H1 (cell line): ENCODE measurements around the gene GRM7. TPM values are rescaled to one million over a fixed set of nuclear protein-coding genes. Genes with fewer than 3 reads are reported as not detected.

Source experiments
- CTCF ChIA-PET: fragments of 300-600 bp; sonication (Branson Sonifier 250); formaldehyde crosslinking; loops from one replicate; lab custom pipeline; 2021; ENCODE audit not compliant: partially characterized antibody; lab: Charles Lee
- POLR2A ChIA-PET: fragments of 300-600 bp; sonication (Branson Sonifier 250); formaldehyde crosslinking; loops from one replicate; lab custom pipeline; 2021; ENCODE audit warnings: inconsistent platforms; ENCODE audit not compliant: partially characterized antibody; lab: Charles Lee
- DNase-seq, 2 experiments: peaks; one replicate each; pipeline versions ENCODE4 v3.0.0 to v3.0.0-alpha.2; 2010 to 2022; ENCODE audit warnings: low spot score in 2 of 2, low read depth in 1 of 2, mixed read lengths in 1 of 2
- FAIRE-seq: peaks from 2 replicates; lab custom pipeline; 2011; peaks lifted over from hg19 to GRCh38; lab: Jason Lieb, UNC
- H2AFZ ChIP-seq: 2 replicates; pipeline ENCODE4 v1.8.1; 2012; ENCODE audit warnings: low read length, inconsistent platforms
- H2AK5ac ChIP-seq: 2 replicates; pipeline ENCODE4 v1.6.1; 2013; ENCODE audit warnings: low read depth, low read length
- H2BK120ac ChIP-seq: replicated peaks from 2 replicates; pipeline ENCODE3; 2013; ENCODE audit warnings: low read depth, low read length, inconsistent platforms
- H2BK12ac ChIP-seq: 2 replicates; pipeline ENCODE4 v1.6.1; 2013; ENCODE audit warnings: low read depth, low read length
- H2BK15ac ChIP-seq: 2 replicates; pipeline ENCODE4 v1.6.1; 2013; ENCODE audit warnings: low read length
- H2BK20ac ChIP-seq: 2 replicates; pipeline ENCODE4 v1.6.1; 2013; ENCODE audit warnings: low read length
- H2BK5ac ChIP-seq: 2 replicates; pipeline ENCODE4 v1.6.1; 2013; ENCODE audit warnings: low read depth, low read length
- H3K14ac ChIP-seq: 2 replicates; pipeline ENCODE4 v1.6.1; 2013; ENCODE audit warnings: inconsistent platforms; ENCODE audit not compliant: insufficient read length
- H3K18ac ChIP-seq: 2 replicates; pipeline ENCODE4 v1.6.1; 2013; ENCODE audit warnings: low read length; ENCODE audit errors: extremely low read depth
- H3K23ac ChIP-seq: 2 replicates; pipeline ENCODE4 v1.6.1; 2013; ENCODE audit warnings: inconsistent platforms; ENCODE audit not compliant: insufficient read length
- H3K23me2 ChIP-seq: 2 replicates; pipeline ENCODE4 v1.6.1; 2013; ENCODE audit warnings: low read depth, low read length
- H3K27ac ChIP-seq: 2 replicates; pipeline ENCODE4 v1.6.1; 2011; ENCODE audit warnings: low read depth, low read length, inconsistent platforms
- H3K27me3 ChIP-seq, 4 experiments: replicated peaks in 1 of 4; 1 replicate in 1 of 4; 2 replicates in 3 of 4; pipeline versions ENCODE4 v1.6.1 to v1.8.1; 2011 to 2013; ENCODE audit warnings: low read length in 3 of 4, mild to moderate bottlenecking in 3 of 4, inconsistent platforms in 2 of 4, mixed read lengths in 2 of 4, moderate library complexity in 1 of 4; ENCODE audit not compliant: control insufficient read depth in 3 of 4, insufficient read depth in 3 of 4; ENCODE audit errors: extremely low read depth in 1 of 4
- H3K36me3 ChIP-seq, 4 experiments: 2 replicates each; pipeline versions ENCODE4 v1.6.1 to v1.8.1; 2011 to 2013; ENCODE audit warnings: mild to moderate bottlenecking in 4 of 4, low read length in 3 of 4, moderate library complexity in 2 of 4, control low read depth in 1 of 4, inconsistent platforms in 1 of 4; ENCODE audit not compliant: insufficient read depth in 4 of 4, control insufficient read depth in 2 of 4
- H3K4ac ChIP-seq: replicated peaks from 2 replicates; pipeline ENCODE3; 2013; ENCODE audit warnings: low read length, low read depth, mixed read lengths, inconsistent platforms; ENCODE audit not compliant: insufficient read length
- H3K4me1 ChIP-seq, 4 experiments: replicated peaks in 1 of 4; 1 replicate in 1 of 4; 2 replicates in 3 of 4; pipeline versions ENCODE4 v1.6.1 to v1.8.1; 2011 to 2013; ENCODE audit warnings: low read length in 3 of 4, inconsistent platforms in 2 of 4, mixed read lengths in 1 of 4; ENCODE audit not compliant: insufficient read depth in 4 of 4, control insufficient read depth in 3 of 4
- H3K4me2 ChIP-seq, 2 experiments: 2 replicates each; pipeline versions ENCODE4 v1.6.1 to v1.8.1; 2011 to 2013; ENCODE audit warnings: low read depth in 2 of 2, low read length in 2 of 2, control low read depth in 1 of 2, inconsistent platforms in 1 of 2, mild to moderate bottlenecking in 1 of 2; ENCODE audit not compliant: insufficient read depth in 1 of 2
- H3K4me3 ChIP-seq, 4 experiments: fragments of 200-600, 300-600 bp in 1 of 4; sonication (generic), shearing (Covaris generic), sonication (Bioruptor Twin) in 1 of 4; 2 replicates each; pipeline versions ENCODE4 v1.5.1 to v1.8.1; 2011 to 2016; ENCODE audit warnings: low read length in 4 of 4, low read depth in 3 of 4, control low read depth in 2 of 4, inconsistent platforms in 2 of 4, mild to moderate bottlenecking in 2 of 4, mixed read lengths in 1 of 4, moderate library complexity in 1 of 4; ENCODE audit not compliant: insufficient read depth in 2 of 4; ENCODE audit errors: extremely low read depth in 1 of 4
- H3K56ac ChIP-seq: replicated peaks from 2 replicates; pipeline ENCODE3; 2013; ENCODE audit warnings: low read depth, mild to moderate bottlenecking, mixed read lengths, low read length, inconsistent platforms; ENCODE audit not compliant: insufficient read length
- H3K79me1 ChIP-seq: 2 replicates; pipeline ENCODE4 v1.6.1; 2013; ENCODE audit warnings: low read depth, low read length, control low read depth
- H3K79me2 ChIP-seq, 2 experiments: 2 replicates each; pipeline versions ENCODE4 v1.6.1 to v1.8.1; 2012 to 2013; ENCODE audit warnings: low read length in 2 of 2, mild to moderate bottlenecking in 2 of 2, inconsistent platforms in 1 of 2; ENCODE audit not compliant: insufficient read depth in 2 of 2, control insufficient read depth in 1 of 2
- H3K9ac ChIP-seq, 4 experiments: replicated peaks in 1 of 4; 1 replicate in 1 of 4; 2 replicates in 3 of 4; pipeline versions ENCODE4 v1.6.1 to v1.8.1; 2011 to 2013; ENCODE audit warnings: low read depth in 3 of 4, low read length in 3 of 4, control low read depth in 2 of 4, mild to moderate bottlenecking in 2 of 4, moderate library complexity in 2 of 4, inconsistent platforms in 1 of 4; ENCODE audit errors: extremely low read depth in 1 of 4
- H3K9me3 ChIP-seq, 2 experiments: 2 replicates each; pipeline versions ENCODE4 v1.6.1 to v1.8.1; 2012 to 2013; ENCODE audit warnings: mild to moderate bottlenecking in 2 of 2, moderate library complexity in 2 of 2, control low read depth in 1 of 2, inconsistent platforms in 1 of 2, low read depth in 1 of 2, low read length in 1 of 2, mixed read lengths in 1 of 2; ENCODE audit not compliant: insufficient read depth in 2 of 2
- H4K20me1 ChIP-seq, 2 experiments: replicated peaks in 1 of 2; 2 replicates each; pipeline versions ENCODE3 to v1.8.1; 2011 to 2013; ENCODE audit warnings: inconsistent platforms in 2 of 2, low read length in 2 of 2, mild to moderate bottlenecking in 1 of 2; ENCODE audit not compliant: insufficient read depth in 2 of 2, control insufficient read depth in 1 of 2
- H4K5ac ChIP-seq: 2 replicates; pipeline ENCODE4 v1.6.1; 2013; ENCODE audit warnings: low read length, low read depth, mixed read lengths, inconsistent platforms; ENCODE audit not compliant: insufficient read length
- H4K8ac ChIP-seq: 2 replicates; pipeline ENCODE4 v1.8.0; 2013; ENCODE audit warnings: mild to moderate bottlenecking, moderate library complexity, low read length, inconsistent platforms; ENCODE audit not compliant: insufficient read depth; ENCODE audit errors: extremely low read depth
- H4K91ac ChIP-seq: replicated peaks from 2 replicates; pipeline ENCODE3; 2013; ENCODE audit warnings: low read length, mixed read lengths, inconsistent platforms; ENCODE audit not compliant: insufficient read length
- ATF2 ChIP-seq: IDR thresholded peaks from 2 replicates; pipeline ENCODE4 v1.6.1; 2012; ENCODE audit warnings: low read length, inconsistent platforms
- BRCA1 ChIP-seq: IDR thresholded peaks from 2 replicates; pipeline ENCODE4 v1.6.1; 2012; ENCODE audit warnings: low read depth, low read length, improper control_type of control experiment
- GABPA ChIP-seq: IDR thresholded peaks from 2 replicates; pipeline ENCODE4 v1.6.1; 2011; ENCODE audit warnings: mild to moderate bottlenecking, low read length, moderate library complexity, borderline replicate concordance; ENCODE audit not compliant: insufficient read depth
- GTF2F1 ChIP-seq: IDR thresholded peaks from 2 replicates; pipeline ENCODE4 v1.6.1; 2012; ENCODE audit warnings: low read depth, low read length, improper control_type of control experiment, borderline replicate concordance
- NRF1 ChIP-seq: IDR thresholded peaks from 2 replicates; pipeline ENCODE4 v1.6.1; 2011; ENCODE audit warnings: mild to moderate bottlenecking, low read depth, low read length, improper control_type of control experiment
- POU5F1 ChIP-seq: IDR thresholded peaks from 2 replicates; pipeline ENCODE4 v1.6.1; 2011; ENCODE audit warnings: low read depth, mild to moderate bottlenecking, low read length, moderate library complexity
- RFX5 ChIP-seq: IDR thresholded peaks from 2 replicates; pipeline ENCODE4 v1.6.1; 2011; ENCODE audit warnings: low read depth, low read length, improper control_type of control experiment, borderline replicate concordance
- SIN3A ChIP-seq, 2 experiments: IDR thresholded peaks in 1 of 2; conservative IDR thresholded peaks in 1 of 2; 2 replicates each; pipeline ENCODE4 v1.6.1; 2011 to 2012; ENCODE audit warnings: low read length in 2 of 2, improper control_type of control experiment in 1 of 2, low read depth in 1 of 2, mild to moderate bottlenecking in 1 of 2
- SP4 ChIP-seq: IDR thresholded peaks from 2 replicates; pipeline ENCODE4 v1.6.1; 2012; ENCODE audit warnings: low read length, inconsistent platforms
- SRF ChIP-seq: IDR thresholded peaks from 2 replicates; pipeline ENCODE4 v1.6.1; 2011; ENCODE audit warnings: mild to moderate bottlenecking, low read depth, low read length, moderate library complexity
- TEAD4 ChIP-seq: IDR thresholded peaks from 2 replicates; pipeline ENCODE4 v1.6.1; 2012; ENCODE audit warnings: low read depth, low read length, inconsistent platforms, mixed read lengths
- ZNF274 ChIP-seq: IDR thresholded peaks from 2 replicates; pipeline ENCODE4 v1.7.0; 2012; ENCODE audit warnings: low read length, borderline replicate concordance; ENCODE audit errors: extremely low read depth
- WGBS, 2 experiments: shearing (Covaris generic) in 1 of 2; methylation state at CpG; one replicate each; pipeline versions ENCODE4 v1.1.6 to v1.1.7; 2013 to 2015; ENCODE audit warnings: low lambda C conversion rate in 2 of 2, mixed read lengths in 2 of 2, inconsistent platforms in 1 of 2, low coverage in 1 of 2, missing lambda C conversion rate in 1 of 2; ENCODE audit not compliant: insufficient replicate concordance in 2 of 2, insufficient coverage in 1 of 2, insufficient read length in 1 of 2; ENCODE audit errors: extremely low coverage in 1 of 2, missing lambda C conversion rate in 1 of 2; 5-methylcytosine and 5-hydroxymethylcytosine counted together
- polyA plus RNA-seq, 7 experiments: library from polyadenylated mRNA; depleted of rRNA in 3 of 7; stranded (reverse) in 5 of 7; unstranded in 2 of 7; fragments of >200 nt in 5 of 7; fragments of 200-250 nt in 2 of 7; gene quantifications; 1 replicate in 5 of 7; 2 replicates in 1 of 7; 4 replicates in 1 of 7; pipeline versions ENCODE4 v1.2.1 to v1.2.3, GENCODE V29; 2011 to 2013; ENCODE audit warnings: missing spikeins in 2 of 7, mixed read lengths in 2 of 7
- total RNA-seq: library from RNA; stranded (reverse); fragmentation: NEBNext Ultra II Directional; extraction: Animal tissue kit (Norgen Biotek cat#: 25700); gene quantifications from 2 replicates; pipeline ENCODE4 v1.2.1, GENCODE V29; 2021

GRM7 gene
- total and polyA plus RNA-seq, 2 of the 8 experiments (the other 6 are each of a cell fraction or from before 2014, with no cell fraction given) = 0.17 to 0.24 TPM

- WGBS, 2 experiments = 95% methylated on average over 4 of the region's 4 CpGs; no CpG with 5 or more reads in 1 of the 2 experiments
- Histone ChIP-seq H3K27ac (no peak overlapping the region), H3K79me2 (no peaks in the 10 kb centered on the region), H2BK20ac (no peak overlapping the region), H3K4me2 (no peak overlapping the region), H3K23ac (no peak overlapping the region), H2BK15ac (no peak overlapping the region), H2BK120ac (no peak overlapping the region), H3K4me3 (no peak overlapping the region), H2BK12ac (no peak overlapping the region), H2AK5ac (no peak overlapping the region), H3K79me1 (no peaks in the 10 kb centered on the region), H3K14ac (no peak overlapping the region), H4K91ac (no peak overlapping the region), H3K36me3 (no peaks in the 10 kb centered on the region), H4K5ac (no peak overlapping the region), H3K18ac (no peak overlapping the region), H4K8ac (no peak overlapping the region), H3K4ac (no peak overlapping the region), H3K4me1 (no peaks in the 10 kb centered on the region), H3K56ac (no peak overlapping the region), H2BK5ac (no peak overlapping the region), H3K27me3 (no peaks in the 10 kb centered on the region), H3K9ac (no peak overlapping the region), H3K23me2 (no peaks in the 10 kb centered on the region), H3K9me3 (no peaks in the 10 kb centered on the region), H4K20me1 (no peaks in the 10 kb centered on the region), H2AFZ (no peak overlapping the region)
- no peak for FAIRE-seq
- DNase-seq = no peak
- POLR2A ChIA-PET = no interaction called here
- CTCF ChIA-PET = interaction anchor here (1.5 to 1.9 kb wide), 2 partner anchors 19 to 200 kb away, joined by 3 to 4 read pairs; no protein-coding TSS in a partner anchor
- TF ChIP-seq ATF2 = no peak
- TF ChIP-seq POU5F1 = no peak
- TF ChIP-seq NRF1 = no peak
- no peak for TF ChIP-seq TEAD4
- TF ChIP-seq SRF = no peak
- no peak for TF ChIP-seq ZNF274
- no peak for TF ChIP-seq RFX5
- TF ChIP-seq SIN3A (conservative IDR thresholded peaks at IDR 0.05 in 1 of 2, IDR thresholded peaks at IDR 0.05 in 1 of 2; ENCODE audit: low read depth in 1 of 2, low read length in 2 of 2) = no peak
- no peak for TF ChIP-seq BRCA1
- no peak for TF ChIP-seq GABPA
- TF ChIP-seq GTF2F1 = no peak
- TF ChIP-seq SP4 = no peak
Measured at GRCh38 chr3:7241584-7242302, 380.8 kb downstream of the GRM7 start.
